Endothelial cell of umbilical vein (primary cell): ENCODE results near the gene COX10. TPM values are rescaled to one million over a fixed set of nuclear protein-coding genes. Genes with fewer than 3 reads are reported as not detected.

Experiments used
- BruUV-seq: library from RNA; stranded (reverse); fragments of 400-500 nt; replicated peaks from 2 replicates; lab custom pipeline; 2021; lab: Mats Ljungman, UMichigan
- CTCF ChIA-PET: fragments of 300-600, 350-600 bp; sonication (Branson Sonifier 250); formaldehyde crosslinking; loops from one replicate; lab custom pipeline; 2021; ENCODE audit warnings: antibody characterized with exemption, inconsistent platforms; lab: Charles Lee
- POLR2A ChIA-PET: fragments of 300-600, 350-600 bp; sonication (Branson Sonifier 250); formaldehyde crosslinking; loops from one replicate; lab custom pipeline; 2021; ENCODE audit warnings: antibody characterized with exemption, inconsistent platforms; lab: Charles Lee
- DNase-seq: peaks from one replicate; pipeline ENCODE4 v3.0.0-alpha.2; 2011; ENCODE audit warnings: low read depth, low spot score
- FAIRE-seq: peaks from 2 replicates; lab custom pipeline; 2011; peaks lifted over from hg19 to GRCh38; lab: Jason Lieb, UNC
- H2AFZ ChIP-seq: 2 replicates; pipeline ENCODE4 v1.6.0; 2012; ENCODE audit warnings: low read depth, low read length, control low read depth, inconsistent platforms
- H3K27ac ChIP-seq: 2 replicates; pipeline ENCODE4 v1.5.1; 2011; ENCODE audit warnings: low read depth, mild to moderate bottlenecking, control low read depth, low read length, moderate library complexity; ENCODE audit not compliant: insufficient read depth
- H3K27me3 ChIP-seq, 2 experiments: 2 replicates each; pipeline versions ENCODE4 v1.6.0 to v1.6.1; 2011; ENCODE audit warnings: low read length in 2 of 2, mixed read lengths in 1 of 2; ENCODE audit not compliant: control insufficient read depth in 2 of 2, insufficient read depth in 2 of 2
- H3K36me3 ChIP-seq, 2 experiments: 2 replicates in 1 of 2; 3 replicates in 1 of 2; pipeline ENCODE4 v1.5.1; 2011; ENCODE audit warnings: low read length in 2 of 2, mild to moderate bottlenecking in 1 of 2, moderate library complexity in 1 of 2; ENCODE audit not compliant: control insufficient read depth in 2 of 2, insufficient read depth in 2 of 2; ENCODE audit errors: extremely low read depth in 1 of 2
- H3K4me1 ChIP-seq: 3 replicates; pipeline ENCODE4 v1.5.1; 2011; ENCODE audit warnings: mild to moderate bottlenecking, low read length; ENCODE audit not compliant: control insufficient read depth, insufficient read depth; ENCODE audit errors: extremely low read depth
- H3K4me2 ChIP-seq: 2 replicates; pipeline ENCODE4 v1.6.1; 2011; ENCODE audit warnings: low read length, control low read depth, mixed read lengths; ENCODE audit not compliant: insufficient read depth
- H3K4me3 ChIP-seq, 3 experiments: fragments of 200-600 bp in 1 of 3; sonication (generic), shearing (Covaris generic) in 1 of 3; replicated peaks in 1 of 3; 2 replicates each; pipeline ENCODE4 v1.5.1; 2011 to 2016; ENCODE audit warnings: control low read depth in 3 of 3, low read length in 3 of 3, mild to moderate bottlenecking in 2 of 3, inconsistent platforms in 1 of 3, low read depth in 1 of 3, moderate library complexity in 1 of 3; ENCODE audit not compliant: insufficient read depth in 1 of 3
- H3K79me2 ChIP-seq: 2 replicates; pipeline ENCODE4 v1.6.0; 2012; ENCODE audit warnings: low read length, inconsistent platforms; ENCODE audit not compliant: control insufficient read depth, insufficient read depth
- H3K9ac ChIP-seq: replicated peaks from 2 replicates; pipeline ENCODE3; 2011; ENCODE audit warnings: low read length, control low read depth; ENCODE audit not compliant: insufficient read depth; ENCODE audit errors: extremely low read depth
- H3K9me1 ChIP-seq: replicated peaks from 3 replicates; pipeline ENCODE4 v1.6.0; 2011; ENCODE audit warnings: mild to moderate bottlenecking, low read length; ENCODE audit not compliant: control insufficient read depth, insufficient read depth; ENCODE audit errors: extremely low read depth
- H3K9me3 ChIP-seq: replicated peaks from 2 replicates; pipeline ENCODE4 v1.5.1; 2012; ENCODE audit warnings: low read length, inconsistent platforms; ENCODE audit not compliant: control insufficient read depth, insufficient read depth
- H4K20me1 ChIP-seq: replicated peaks from 2 replicates; pipeline ENCODE3; 2011; ENCODE audit warnings: mild to moderate bottlenecking, low read length; ENCODE audit not compliant: control insufficient read depth, insufficient read depth; ENCODE audit errors: extremely low read depth
- CTCF ChIP-seq, 2 donors: IDR thresholded peaks; 1 replicate in 1 of 2; 2 replicates in 1 of 2; pipeline ENCODE4 v1.5.1; 2011; ENCODE audit warnings: low read length in 2 of 2, mild to moderate bottlenecking in 2 of 2, moderate library complexity in 2 of 2, control low read depth in 1 of 2, inconsistent platforms in 1 of 2, low read depth in 1 of 2; ENCODE audit not compliant: insufficient read depth in 1 of 2; ENCODE audit errors: extremely low read depth in 1 of 2
- GATA2 ChIP-seq: IDR thresholded peaks from 2 replicates; pipeline ENCODE4 v1.7.0; 2011; ENCODE audit warnings: low read depth, mild to moderate bottlenecking, moderate library complexity, mixed read lengths, low read length; ENCODE audit not compliant: insufficient read length, insufficient read depth
- JUN ChIP-seq: IDR thresholded peaks from 2 replicates; pipeline ENCODE4 v1.6.1; 2011; ENCODE audit warnings: borderline replicate concordance, low read depth; ENCODE audit not compliant: insufficient read length, insufficient read depth
- MYC ChIP-seq: IDR thresholded peaks from one replicate; pipeline ENCODE4 v1.6.1; 2011; ENCODE audit warnings: mild to moderate bottlenecking, low read depth, low read length
- POLR2A ChIP-seq: IDR thresholded peaks from 2 replicates; pipeline ENCODE4 v1.6.1; 2012; ENCODE audit warnings: low read depth, mild to moderate bottlenecking, control low read depth, low read length
- POLR2AphosphoS5 ChIP-seq: IDR thresholded peaks from 2 replicates; pipeline ENCODE4 v1.6.1; 2012; ENCODE audit warnings: low read depth, mild to moderate bottlenecking, control low read depth, low read length, moderate library complexity; ENCODE audit not compliant: insufficient read depth
- dilution Hi-C: fragments of 300-500 bp; cut with MboI; formaldehyde crosslinking; loops from one replicate; pipeline ENCODE4 v1.15.0; 2019; ENCODE audit warnings: low sequenced_read_pairs; ENCODE audit not compliant: extremely low pct_ligation_motif_present
- intact Hi-C: fragments of 100-400 bp; cut with micrococcal nuclease; formaldehyde crosslinking; loops from one replicate; pipeline ENCODE4 v1.10.0; 2022
- polyA plus RNA-seq, 4 experiments: library from polyadenylated mRNA; depleted of rRNA in 3 of 4; stranded (reverse) in 3 of 4; unstranded in 1 of 4; fragments of >200 nt; gene quantifications; 2 replicates each; pipeline versions ENCODE4 v1.2.1 to v1.2.3, GENCODE V29; 2011 to 2012; ENCODE audit warnings: missing spikeins in 1 of 4
- total RNA-seq: library from RNA; stranded (reverse); gene quantifications from 2 replicates; pipeline ENCODE4 v1.2.3, GENCODE V29; 2021
- TF ChIP-seq, protein P1 (sequence below): IDR thresholded peaks from 2 replicates; pipeline ENCODE4 v1.6.1; 2011; ENCODE audit not compliant: insufficient read depth, insufficient read length

COX10 gene
- total and polyA plus RNA-seq, 2 donors (not counting 3 experiments of a cell fraction or from before 2014, with no cell fraction given): 9.8 to 12.1 TPM

DNA sequence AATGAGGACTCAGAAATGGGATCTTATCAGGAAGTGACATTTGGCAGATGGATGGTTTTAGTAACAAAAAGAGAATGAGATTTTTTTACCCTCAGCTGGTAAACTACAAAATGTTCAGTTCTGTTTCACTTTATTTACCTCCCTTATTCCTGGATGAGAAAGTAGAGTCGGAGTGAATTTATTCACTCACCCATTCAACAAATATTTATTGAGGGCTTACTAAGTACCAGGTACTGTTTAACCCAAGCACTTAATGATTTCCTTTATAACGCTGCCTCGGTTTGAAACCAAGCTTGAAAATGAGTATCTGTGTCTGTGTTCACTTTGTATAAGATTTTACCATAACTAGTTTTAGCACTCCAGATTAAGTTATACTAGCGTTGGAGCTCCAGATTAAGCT lies 129.3 kb downstream of the COX10 start:
- intact Hi-C loops (no loop called here), dilution Hi-C loops (no loop called here)
- ChIA-PET POLR2A (no interaction called here), CTCF (no interaction called here)
- Histone ChIP-seq H3K27me3 (no peaks in the 10 kb centered on the region), H3K4me2 (no peak overlapping the region), H4K20me1 (no peaks in the 10 kb centered on the region), H3K9me3 (no peaks in the 10 kb centered on the region), H3K4me1 (peaks cover 7% of the 10 kb centered on the region), H3K9ac (no peak overlapping the region), H3K9me1 (no peaks in the 10 kb centered on the region), H3K27ac (no peak overlapping the region), H3K4me3 (no peak overlapping the region), H3K36me3 (no peaks in the 10 kb centered on the region), H3K79me2 (no peaks in the 10 kb centered on the region), H2AFZ (no peak overlapping the region)
- TF ChIP-seq POLR2A: no peak
- TF ChIP-seq GATA2: no peak
- TF ChIP-seq, protein P1, sequence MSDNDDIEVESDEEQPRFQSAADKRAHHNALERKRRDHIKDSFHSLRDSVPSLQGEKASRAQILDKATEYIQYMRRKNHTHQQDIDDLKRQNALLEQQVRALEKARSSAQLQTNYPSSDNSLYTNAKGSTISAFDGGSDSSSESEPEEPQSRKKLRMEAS: no peak
- no peak for TF ChIP-seq POLR2AphosphoS5
- TF ChIP-seq MYC: no peak
- TF ChIP-seq JUN: no peak
- TF ChIP-seq CTCF (IDR thresholded peaks at IDR 0.05; ENCODE audit: extremely low read depth in 1 of 2, insufficient read depth in 1 of 2, low read depth in 1 of 2, low read length in 2 of 2): no peak
- DNase-seq: no peak
- BruUV-seq: no TSS peak
- FAIRE-seq: no peak
